Breast epithelium (tissue), 3 donors: ENCODE results near the gene PNKD.

Source experiments
- CTCF ChIP-seq, 3 donors: fragments of 450-650 bp; IDR thresholded peaks; one replicate each; pipeline ENCODE4 v1.5.1; 2016 to 2017; ENCODE audit warnings: antibody characterized with exemption in 3 of 3, mild to moderate bottlenecking in 3 of 3, moderate library complexity in 3 of 3
- POLR2A ChIP-seq: fragments of 450-650 bp; IDR thresholded peaks from one replicate; pipeline ENCODE4 v1.6.1; 2016; ENCODE audit warnings: antibody characterized with exemption, mild to moderate bottlenecking, moderate library complexity

GRCh38 chr2:218282173-218282991, 12.1 kb downstream of the PNKD start:
- TF ChIP-seq POLR2A = no peak
- no peak for TF ChIP-seq CTCF (IDR thresholded peaks at IDR 0.05)
